ENCODE results near the gene SDCCAG8. TPM values are rescaled to one million over a fixed set of nuclear protein-coding genes. Genes with fewer than 3 reads are reported as not detected.

The SDCCAG8 gene
- total RNA-seq, 1 experiment from 2014 or later = 36.6 TPM

- no peak overlapping the region for H3K9ac ChIP-seq (ENCODE audit: low read length)
- no peaks in the 10 kb centered on the region for H3K27me3 ChIP-seq (ENCODE audit: low read length)
Measured at GRCh38 chr1:243488459-243489157, 232.8 kb downstream of the SDCCAG8 start.

GRCh38 chr1:243489158-243489527, 233.3 kb downstream of the SDCCAG8 start:
- Histone ChIP-seq H3K9ac (ENCODE audit: low read length) (no peak overlapping the region), H3K4me1 (ENCODE audit: low read length) (no peaks in the 10 kb centered on the region), H2AFZ (ENCODE audit: low read length) (no peak overlapping the region), H4K20me1 (ENCODE audit: insufficient read depth, low read depth, low read length) (no peaks in the 10 kb centered on the region), H3K4me3 (ENCODE audit: low read length) (no peak overlapping the region), H3K4me2 (ENCODE audit: low read depth, low read length, poor library complexity, severe bottlenecking) (no peak overlapping the region), H3K79me2 (ENCODE audit: low read length) (no peaks in the 10 kb centered on the region), H3K27ac (ENCODE audit: low read length) (no peak overlapping the region), H3K27me3 (ENCODE audit: low read length) (no peaks in the 10 kb centered on the region), H3K9me3 (ENCODE audit: low read length) (no peaks in the 10 kb centered on the region), H3K9me2 (replicated peaks; ENCODE audit: insufficient read depth, low read length) (no peaks in the 10 kb centered on the region), H3K36me3 (ENCODE audit: insufficient read depth, low read length) (no peaks in the 10 kb centered on the region)
- no peak for DNase-seq

More at GRCh38 chr1:243488459-243489157, 232.8 kb downstream of the SDCCAG8 start:
- Histone ChIP-seq H3K4me1 (ENCODE audit: low read length) (no peaks in the 10 kb centered on the region), H3K9me3 (ENCODE audit: low read length) (no peaks in the 10 kb centered on the region), H3K4me2 (ENCODE audit: low read depth, low read length, poor library complexity, severe bottlenecking) (no peak overlapping the region), H2AFZ (ENCODE audit: low read length) (no peak overlapping the region), H3K27ac (ENCODE audit: low read length) (no peak overlapping the region), H3K36me3 (ENCODE audit: insufficient read depth, low read length) (no peaks in the 10 kb centered on the region), H3K4me3 (ENCODE audit: low read length) (no peak overlapping the region), H3K79me2 (ENCODE audit: low read length) (no peaks in the 10 kb centered on the region), H4K20me1 (ENCODE audit: insufficient read depth, low read depth, low read length) (no peaks in the 10 kb centered on the region), H3K9me2 (replicated peaks; ENCODE audit: insufficient read depth, low read length) (no peaks in the 10 kb centered on the region)
- no peak for DNase-seq

- Histone ChIP-seq H3K9me3 (ENCODE audit: low read length) (no peaks in the 10 kb centered on the region), H2AFZ (ENCODE audit: low read length) (no peak overlapping the region), H3K36me3 (ENCODE audit: insufficient read depth, low read length) (no peaks in the 10 kb centered on the region), H3K4me2 (ENCODE audit: low read depth, low read length, poor library complexity, severe bottlenecking) (no peak overlapping the region), H3K4me3 (ENCODE audit: low read length) (no peak overlapping the region), H3K9ac (ENCODE audit: low read length) (no peak overlapping the region), H3K27ac (ENCODE audit: low read length) (no peak overlapping the region), H4K20me1 (ENCODE audit: insufficient read depth, low read depth, low read length) (no peaks in the 10 kb centered on the region), H3K9me2 (replicated peaks; ENCODE audit: insufficient read depth, low read length) (no peaks in the 10 kb centered on the region), H3K4me1 (ENCODE audit: low read length) (no peaks in the 10 kb centered on the region), H3K79me2 (ENCODE audit: low read length) (no peaks in the 10 kb centered on the region), H3K27me3 (ENCODE audit: low read length) (no peaks in the 10 kb centered on the region)
- no peak for DNase-seq
Measured at GRCh38 chr1:243489681-243490546, 234.1 kb downstream of the SDCCAG8 start.

- no peaks in the 10 kb centered on the region for H3K9me2 ChIP-seq (replicated peaks; ENCODE audit: insufficient read depth, low read length)
- H3K4me3 ChIP-seq (ENCODE audit: low read length) = no peak overlapping the region
- no peak overlapping the region for H3K9ac ChIP-seq (ENCODE audit: low read length)
- H3K4me2 ChIP-seq (ENCODE audit: low read depth, low read length, poor library complexity, severe bottlenecking) = no peak overlapping the region
- H3K27me3 ChIP-seq (ENCODE audit: low read length) = no peaks in the 10 kb centered on the region
- DNase-seq = no peak
- no peaks in the 10 kb centered on the region for H3K36me3 ChIP-seq (ENCODE audit: insufficient read depth, low read length)
- no peaks in the 10 kb centered on the region for H3K79me2 ChIP-seq (ENCODE audit: low read length)
- H2AFZ ChIP-seq (ENCODE audit: low read length) = no peak overlapping the region
- no peak overlapping the region for H3K27ac ChIP-seq (ENCODE audit: low read length)
- no peaks in the 10 kb centered on the region for H3K9me3 ChIP-seq (ENCODE audit: low read length)
- no peaks in the 10 kb centered on the region for H3K4me1 ChIP-seq (ENCODE audit: low read length)
- no peaks in the 10 kb centered on the region for H4K20me1 ChIP-seq (ENCODE audit: insufficient read depth, low read depth, low read length)
Measured at GRCh38 chr1:243490748-243491686, 235.2 kb downstream of the SDCCAG8 start.

GRCh38 chr1:243493156-243494129, 237.6 kb downstream of the SDCCAG8 start:
- H4K20me1 ChIP-seq (ENCODE audit: insufficient read depth, low read depth, low read length) = no peaks in the 10 kb centered on the region
- H3K36me3 ChIP-seq (ENCODE audit: insufficient read depth, low read length) = no peaks in the 10 kb centered on the region
- no peaks in the 10 kb centered on the region for H3K9me3 ChIP-seq (ENCODE audit: low read length)
- no peaks in the 10 kb centered on the region for H3K9me2 ChIP-seq (replicated peaks; ENCODE audit: insufficient read depth, low read length)
- H3K27me3 ChIP-seq (ENCODE audit: low read length) = no peaks in the 10 kb centered on the region
- H3K27ac ChIP-seq (ENCODE audit: low read length) = no peak overlapping the region
- DNase-seq = no peak
- no peak overlapping the region for H3K9ac ChIP-seq (ENCODE audit: low read length)
- H3K4me2 ChIP-seq (ENCODE audit: low read depth, low read length, poor library complexity, severe bottlenecking) = no peak overlapping the region
- H3K4me3 ChIP-seq (ENCODE audit: low read length) = no peak overlapping the region
- no peaks in the 10 kb centered on the region for H3K4me1 ChIP-seq (ENCODE audit: low read length)
- H3K79me2 ChIP-seq (ENCODE audit: low read length) = no peaks in the 10 kb centered on the region
- H2AFZ ChIP-seq (ENCODE audit: low read length) = no peak overlapping the region

- Histone ChIP-seq H3K79me2 (ENCODE audit: low read length) (no peaks in the 10 kb centered on the region), H3K4me1 (ENCODE audit: low read length) (no peaks in the 10 kb centered on the region), H3K4me3 (ENCODE audit: low read length) (no peak overlapping the region), H4K20me1 (ENCODE audit: insufficient read depth, low read depth, low read length) (no peaks in the 10 kb centered on the region), H2AFZ (ENCODE audit: low read length) (no peak overlapping the region), H3K27ac (ENCODE audit: low read length) (no peak overlapping the region), H3K9ac (ENCODE audit: low read length) (no peak overlapping the region), H3K9me2 (replicated peaks; ENCODE audit: insufficient read depth, low read length) (no peaks in the 10 kb centered on the region), H3K4me2 (ENCODE audit: low read depth, low read length, poor library complexity, severe bottlenecking) (no peak overlapping the region), H3K9me3 (ENCODE audit: low read length) (no peaks in the 10 kb centered on the region), H3K27me3 (ENCODE audit: low read length) (no peaks in the 10 kb centered on the region), H3K36me3 (ENCODE audit: insufficient read depth, low read length) (no peaks in the 10 kb centered on the region)
- no peak for DNase-seq
Measured at GRCh38 chr1:243494741-243495431, 239.0 kb downstream of the SDCCAG8 start.

Measured in Karpas-422 (cell line).